RPMI7951 (cell line): Measurements from ENCODE around the gene ATP11A. TPM values are rescaled to one million over a fixed set of nuclear protein-coding genes. Genes with fewer than 3 reads are reported as not detected.
"Not testable (repeated sequence)": the region's sequence is repeated elsewhere in the genome, so short reads cannot be mapped to it uniquely, and the experiment has no call there.

ENCODE experiments used
- DNase-seq: peaks from one replicate; pipeline ENCODE4 v3.0.0-alpha.2; 2012; ENCODE audit warnings: low read depth
- total RNA-seq: library from RNA; depleted of rRNA; stranded (reverse); fragments of >200 nt; shearing (Covaris generic); gene quantifications from 2 replicates; pipeline ENCODE4 v1.2.3, GENCODE V29; 2014

The ATP11A gene
- total RNA-seq, 1 experiment from 2014 or later, result 2.2 TPM

- DNase-seq, result no peak
Measured at GRCh38 chr13:112670864-112671263, 19.0 kb upstream of the ATP11A start.

DNA sequence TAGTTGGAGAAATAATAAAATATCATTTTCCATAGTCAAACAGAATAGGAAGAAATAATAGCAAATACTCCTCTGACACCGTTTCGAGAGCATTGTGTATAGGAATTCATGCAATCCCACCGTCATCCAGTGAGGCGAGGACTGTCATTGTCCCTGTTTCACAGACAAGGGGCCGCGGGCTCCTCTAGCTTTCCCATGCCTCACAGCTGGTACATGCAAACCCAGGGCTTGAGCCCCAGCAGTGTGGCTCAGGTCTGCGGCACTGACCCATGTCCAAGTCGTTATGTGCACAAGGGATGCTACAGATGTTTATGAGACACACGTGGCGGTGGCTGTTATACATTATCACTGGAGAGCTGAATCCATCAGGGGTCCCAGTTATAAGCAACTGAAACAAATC, 18.5 kb upstream of the ATP11A start:
- no peak for DNase-seq

- no peak for DNase-seq
Measured at GRCh38 chr13:112672651-112673284, 17.1 kb upstream of the ATP11A start.

- no peak for DNase-seq
Measured at GRCh38 chr13:112674412-112675365, 15.1 kb upstream of the ATP11A start.

DNA sequence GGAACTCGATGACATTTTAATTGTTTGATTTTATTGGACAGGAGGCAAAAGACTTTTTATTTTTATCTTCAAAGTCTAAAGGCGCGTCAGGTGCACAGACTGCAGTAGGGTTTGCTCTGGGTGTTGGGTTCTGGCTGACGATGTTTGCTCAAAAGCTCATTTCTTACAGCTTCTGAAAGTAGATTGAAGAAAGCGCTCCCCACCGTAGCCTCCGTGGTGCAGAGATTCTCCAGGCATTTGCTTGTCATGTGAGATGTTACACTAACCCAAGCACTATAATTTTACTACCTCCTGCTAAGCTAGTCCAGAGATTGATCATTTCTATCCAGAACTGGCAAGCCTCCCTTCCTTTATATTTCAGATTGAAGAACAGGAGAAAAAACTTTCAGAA, 14.5 kb upstream of the ATP11A start:
- no peak for DNase-seq

GRCh38 chr13:112677421-112677962, 12.3 kb upstream of the ATP11A start:
- DNase-seq, result not testable (repeated sequence)

DNA sequence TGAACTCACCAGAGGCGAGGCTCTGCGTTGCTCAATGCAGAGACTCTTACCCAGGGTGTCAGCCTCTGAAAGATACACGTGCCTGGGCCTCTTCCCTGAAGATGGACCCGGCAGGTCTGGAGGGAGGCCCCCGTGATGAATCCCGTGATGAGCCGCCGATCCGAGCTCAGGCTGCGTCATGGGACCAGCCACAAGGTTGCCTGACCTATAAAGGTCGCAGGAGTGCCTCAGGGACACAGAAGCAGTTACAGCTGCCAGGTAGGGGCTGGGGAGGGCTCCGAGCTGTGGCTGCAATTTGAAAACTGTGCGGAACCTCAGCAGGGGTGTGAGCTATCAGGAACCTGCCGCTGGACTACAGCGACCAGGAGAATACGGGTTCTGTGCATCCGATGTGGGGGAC, 10.5 kb upstream of the ATP11A start:
- no peak for DNase-seq

GRCh38 chr13:112679932-112680677, 9.7 kb upstream of the ATP11A start:
- DNase-seq, result no peak

- DNase-seq, result no peak
Measured at GRCh38 chr13:112680741-112681360, 9.0 kb upstream of the ATP11A start.

DNA sequence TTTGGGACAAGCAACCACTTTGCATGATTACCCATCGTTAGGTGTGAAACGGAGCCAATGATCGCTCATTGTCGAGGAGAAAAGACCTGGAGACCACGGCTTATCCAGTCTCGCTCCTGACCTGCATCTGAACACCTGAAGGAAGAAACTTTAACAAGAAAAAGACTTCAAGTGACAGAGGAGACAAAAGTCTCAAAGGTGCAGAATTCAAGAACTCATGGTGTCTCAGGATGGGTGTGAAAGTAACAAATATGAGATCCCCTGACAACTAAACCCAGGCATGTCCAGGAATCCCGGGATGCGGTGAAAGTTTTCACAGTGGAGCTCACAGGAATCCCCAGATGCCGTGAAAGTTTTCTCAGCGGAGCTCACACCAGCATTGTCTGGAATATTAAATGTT, 6.3 kb upstream of the ATP11A start:
- DNase-seq, result no peak

DNA sequence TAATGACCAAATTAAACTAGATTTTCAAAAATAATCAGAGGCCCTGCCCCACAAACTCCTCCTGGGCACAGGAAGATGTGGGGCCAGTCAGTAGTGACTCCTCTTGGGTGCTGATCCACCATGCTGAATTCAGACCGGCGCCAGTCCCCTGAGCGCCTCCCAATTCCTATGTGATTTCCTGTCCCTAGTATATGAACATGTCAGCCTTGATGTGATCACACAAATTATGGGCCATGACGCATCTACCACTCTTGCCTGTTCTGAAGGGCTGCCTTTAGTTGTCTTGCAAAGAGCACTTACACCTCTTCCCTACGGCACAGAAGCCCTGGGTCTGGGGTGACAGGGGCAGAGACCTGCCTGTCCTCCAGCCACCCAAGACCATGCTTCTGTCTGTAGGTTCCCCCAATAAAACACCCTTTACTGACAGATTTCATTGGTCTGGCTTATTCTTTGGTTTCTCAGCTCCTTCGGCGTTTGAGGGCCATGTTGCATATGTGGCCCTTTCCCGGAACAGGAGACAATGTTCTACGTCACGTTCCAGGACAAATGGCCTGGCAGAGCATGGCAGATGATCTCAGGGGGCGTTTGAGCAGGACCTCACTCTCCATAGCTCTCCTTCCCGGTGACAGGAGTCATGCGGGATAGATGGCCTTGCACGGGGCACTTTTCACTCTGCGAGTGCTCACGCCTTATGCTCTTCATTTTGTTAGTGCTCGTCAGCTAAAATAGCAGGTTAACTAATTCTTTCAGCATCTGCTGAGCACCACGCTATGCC, 5.6 kb upstream of the ATP11A start:
- no peak for DNase-seq

- DNase-seq, result not testable (repeated sequence)
Measured at GRCh38 chr13:112685189-112685805, 4.5 kb upstream of the ATP11A start.

GRCh38 chr13:112685896-112686295, 3.9 kb upstream of the ATP11A start:
- no peak for DNase-seq

DNA sequence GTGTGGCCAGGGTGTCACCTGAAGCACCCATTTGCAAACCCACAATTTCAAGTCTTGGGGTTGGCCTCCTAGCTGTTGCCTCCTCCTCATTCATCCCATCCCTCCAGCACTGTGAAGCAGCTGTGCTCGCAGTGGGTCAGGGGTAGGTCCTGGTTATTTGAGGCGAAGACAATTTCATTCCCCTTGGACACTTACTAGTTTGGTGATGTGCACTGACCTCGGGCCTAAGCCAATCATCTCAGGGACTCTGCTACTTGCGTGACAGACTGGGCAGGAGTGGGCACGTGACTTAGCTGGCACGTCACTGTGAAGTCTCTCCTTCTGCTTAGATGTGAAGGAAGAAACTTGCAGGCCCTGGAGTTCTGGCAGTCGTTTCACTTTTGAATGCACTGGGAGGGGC, 3.5 kb upstream of the ATP11A start:
- DNase-seq, result no peak

GRCh38 chr13:112686987-112687386, 2.9 kb upstream of the ATP11A start:
- no peak for DNase-seq

- no peak for DNase-seq
Measured at GRCh38 chr13:112687836-112688559, 1.8 kb upstream of the ATP11A start.

DNA sequence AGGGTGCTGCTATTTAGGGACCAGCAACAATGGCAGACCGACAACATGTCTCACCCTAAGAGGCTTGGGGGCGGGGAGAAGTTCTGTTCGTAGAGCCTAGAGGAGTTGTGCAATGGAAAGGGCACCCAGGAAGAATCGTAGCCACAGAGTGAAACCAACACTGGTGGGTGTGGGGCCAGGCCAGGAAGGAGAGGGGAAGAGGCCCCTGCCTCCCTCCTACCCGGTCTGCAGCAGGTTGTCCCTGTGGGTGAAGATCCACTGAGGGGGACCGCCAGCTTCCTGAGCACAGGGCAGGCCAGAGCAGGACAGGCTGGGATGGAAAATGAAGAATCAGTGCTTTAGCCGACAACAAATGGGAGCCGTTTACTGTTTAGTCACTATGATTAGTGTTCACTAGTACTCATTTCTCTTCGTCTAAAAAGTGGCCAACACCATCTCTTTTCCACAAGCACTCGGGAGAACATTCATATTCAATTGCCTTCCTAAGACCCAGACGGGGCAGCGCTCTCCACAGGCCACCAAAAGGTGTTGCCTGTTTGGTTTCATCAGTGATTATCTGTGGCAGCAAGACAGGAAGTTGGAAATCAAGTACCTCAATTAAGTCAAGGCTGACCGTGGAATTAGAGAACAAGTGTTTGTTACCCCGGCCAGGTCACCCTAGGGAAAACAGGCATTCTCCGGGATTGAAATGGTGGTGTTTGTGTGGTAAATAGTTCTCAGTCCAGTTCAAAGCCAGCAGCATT, 1.1 kb upstream of the ATP11A start:
- DNase-seq, result no peak

DNA sequence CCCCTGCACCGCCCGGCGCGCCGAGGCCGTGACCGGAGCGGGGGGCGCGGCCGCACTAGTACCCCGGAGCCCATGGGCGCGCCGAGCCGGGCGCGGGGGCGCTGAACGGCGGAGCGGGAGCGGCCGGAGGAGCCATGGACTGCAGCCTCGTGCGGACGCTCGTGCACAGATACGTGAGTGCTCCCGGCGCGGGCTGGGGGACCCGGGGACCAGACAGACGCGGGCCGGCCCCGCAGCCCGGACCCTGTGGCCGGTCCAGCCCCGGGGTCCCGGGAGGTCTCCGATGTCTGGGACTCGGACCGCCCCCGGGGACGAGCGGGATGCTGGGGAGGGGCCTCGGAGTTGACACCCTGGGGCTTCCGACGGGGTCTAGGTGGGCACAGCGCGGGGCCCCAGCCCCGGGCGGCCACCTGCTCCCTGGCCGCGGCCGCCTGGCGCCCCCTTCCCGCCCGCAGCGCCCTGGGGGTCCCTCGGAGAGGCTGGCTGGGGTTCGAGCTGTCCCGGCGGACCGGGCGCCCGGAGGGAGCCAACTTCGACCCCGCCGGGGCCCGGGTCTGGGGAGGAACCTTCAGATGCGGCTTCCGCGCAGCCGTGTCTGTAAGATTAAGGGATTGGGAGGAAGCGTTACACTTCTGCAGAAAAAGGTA, 568 bp downstream of the ATP11A start:
- DNase-seq, result peak; percentile 23

- DNase-seq, result no peak
Measured at GRCh38 chr13:112692104-112692503, 2.3 kb downstream of the ATP11A start.
